ENCODE data around the gene PACRG. TPM values are rescaled to one million over a fixed set of nuclear protein-coding genes. Genes with fewer than 3 reads are reported as not detected.

The PACRG gene
- total and polyA plus RNA-seq, 2 donors (not counting 3 experiments of a cell fraction or from before 2014, with no cell fraction given): 0.08 TPM; not detected in 1

- dilution Hi-C loops (cut with MboI; ENCODE audit: extremely low pct_ligation_motif_present, low sequenced_read_pairs): no loop called here
- no TSS peak for BruUV-seq (replicated peaks)
- DNase-seq (ENCODE audit: low read depth, low spot score) (no peak), FAIRE-seq (no peak)
- H3K9me1 ChIP-seq (replicated peaks; ENCODE audit: control insufficient read depth, extremely low read depth, insufficient read depth, low read length): no peaks in the 10 kb centered on the region
- H3K36me3 ChIP-seq (ENCODE audit: control insufficient read depth in 2 of 2, extremely low read depth in 1 of 2, insufficient read depth in 2 of 2, low read length in 2 of 2): no peaks in the 10 kb centered on the region
- no peak overlapping the region for H3K27ac ChIP-seq (ENCODE audit: insufficient read depth, low read depth, low read length)
- POLR2A ChIA-PET: no interaction called here
- no peaks in the 10 kb centered on the region for H3K79me2 ChIP-seq (ENCODE audit: control insufficient read depth, insufficient read depth, low read length)
- H3K4me2 ChIP-seq (ENCODE audit: insufficient read depth, low read length): no peak overlapping the region
- H3K4me1 ChIP-seq (ENCODE audit: control insufficient read depth, extremely low read depth, insufficient read depth, low read length): peaks cover 9% of the 10 kb centered on the region
- intact Hi-C loops (cut with micrococcal nuclease): no loop called here
- no peak overlapping the region for H3K4me3 ChIP-seq (replicated peaks in 1 of 3; ENCODE audit: insufficient read depth in 1 of 3, low read depth in 1 of 3, low read length in 3 of 3)
- CTCF ChIA-PET: no interaction called here
- H3K9me3 ChIP-seq (replicated peaks; ENCODE audit: control insufficient read depth, insufficient read depth, low read length): no peaks in the 10 kb centered on the region
- H3K9ac ChIP-seq (replicated peaks; ENCODE audit: extremely low read depth, insufficient read depth, low read length): no peak overlapping the region
- no peak for TF ChIP-seq POLR2A (IDR thresholded peaks at IDR 0.05; ENCODE audit: low read depth, low read length)
- TF ChIP-seq MYC (IDR thresholded peaks at IDR 0.05; ENCODE audit: low read depth, low read length): no peak
- no peak for TF ChIP-seq FOS (IDR thresholded peaks at IDR 0.05; ENCODE audit: borderline replicate concordance, insufficient read depth, low read length)
- TF ChIP-seq GATA2 (IDR thresholded peaks at IDR 0.05; ENCODE audit: insufficient read depth, insufficient read length, low read depth, low read length): no peak
- no peak for TF ChIP-seq JUN (IDR thresholded peaks at IDR 0.05; ENCODE audit: borderline replicate concordance, insufficient read depth, insufficient read length, low read depth)
- no peak for TF ChIP-seq POLR2AphosphoS5 (IDR thresholded peaks at IDR 0.05; ENCODE audit: insufficient read depth, low read depth, low read length)
- no peak for TF ChIP-seq EZH2 (IDR thresholded peaks at IDR 0.05; ENCODE audit: borderline replicate concordance, low read depth, low read length, severe bottlenecking)
- TF ChIP-seq, protein P1, sequence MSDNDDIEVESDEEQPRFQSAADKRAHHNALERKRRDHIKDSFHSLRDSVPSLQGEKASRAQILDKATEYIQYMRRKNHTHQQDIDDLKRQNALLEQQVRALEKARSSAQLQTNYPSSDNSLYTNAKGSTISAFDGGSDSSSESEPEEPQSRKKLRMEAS (IDR thresholded peaks at IDR 0.05; ENCODE audit: insufficient read depth, insufficient read length): no peak
- TF ChIP-seq, protein P2, sequence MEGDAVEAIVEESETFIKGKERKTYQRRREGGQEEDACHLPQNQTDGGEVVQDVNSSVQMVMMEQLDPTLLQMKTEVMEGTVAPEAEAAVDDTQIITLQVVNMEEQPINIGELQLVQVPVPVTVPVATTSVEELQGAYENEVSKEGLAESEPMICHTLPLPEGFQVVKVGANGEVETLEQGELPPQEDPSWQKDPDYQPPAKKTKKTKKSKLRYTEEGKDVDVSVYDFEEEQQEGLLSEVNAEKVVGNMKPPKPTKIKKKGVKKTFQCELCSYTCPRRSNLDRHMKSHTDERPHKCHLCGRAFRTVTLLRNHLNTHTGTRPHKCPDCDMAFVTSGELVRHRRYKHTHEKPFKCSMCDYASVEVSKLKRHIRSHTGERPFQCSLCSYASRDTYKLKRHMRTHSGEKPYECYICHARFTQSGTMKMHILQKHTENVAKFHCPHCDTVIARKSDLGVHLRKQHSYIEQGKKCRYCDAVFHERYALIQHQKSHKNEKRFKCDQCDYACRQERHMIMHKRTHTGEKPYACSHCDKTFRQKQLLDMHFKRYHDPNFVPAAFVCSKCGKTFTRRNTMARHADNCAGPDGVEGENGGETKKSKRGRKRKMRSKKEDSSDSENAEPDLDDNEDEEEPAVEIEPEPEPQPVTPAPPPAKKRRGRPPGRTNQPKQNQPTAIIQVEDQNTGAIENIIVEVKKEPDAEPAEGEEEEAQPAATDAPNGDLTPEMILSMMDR (IDR thresholded peaks at IDR 0.05; ENCODE audit: extremely low read depth in 1 of 2, insufficient read depth in 1 of 2, low read depth in 1 of 2, low read length in 2 of 2): no peak
- no peak overlapping the region for H2AFZ ChIP-seq (ENCODE audit: low read depth, low read length)
- H3K27me3 ChIP-seq (ENCODE audit: control insufficient read depth in 2 of 2, insufficient read depth in 2 of 2, low read length in 2 of 2): no peaks in the 10 kb centered on the region
- no peaks in the 10 kb centered on the region for H4K20me1 ChIP-seq (replicated peaks; ENCODE audit: control insufficient read depth, extremely low read depth, insufficient read depth, low read length)
Measured at GRCh38 chr6:163262080-163262479, 534.3 kb downstream of the PACRG start.
